Rectal smooth muscle tissue (tissue), 1 donor: ENCODE results near the gene SCML2.
"Not testable (repeated sequence)": the region's sequence is repeated elsewhere in the genome, so short reads cannot be mapped to it uniquely, and the experiment has no call there.

Source experiments
- H3K27ac ChIP-seq: one replicate; pipeline ENCODE4 v1.7.0; 2013; ENCODE audit warnings: low read depth, low read length, inconsistent platforms
- H3K27me3 ChIP-seq: one replicate; pipeline ENCODE4 v1.7.0; 2013; ENCODE audit warnings: low read length; ENCODE audit not compliant: control insufficient read depth, insufficient read depth
- H3K36me3 ChIP-seq: one replicate; pipeline ENCODE4 v1.7.0; 2013; ENCODE audit warnings: low read length; ENCODE audit not compliant: control insufficient read depth, insufficient read depth
- H3K4me1 ChIP-seq: one replicate; pipeline ENCODE4 v1.7.0; 2013; ENCODE audit warnings: low read length; ENCODE audit not compliant: control insufficient read depth, insufficient read depth
- H3K4me3 ChIP-seq: one replicate; pipeline ENCODE4 v1.7.0; 2013; ENCODE audit warnings: low read length
- H3K9ac ChIP-seq: one replicate; pipeline ENCODE4 v1.7.0; 2013; ENCODE audit warnings: low read length

The SCML2 gene

GRCh38 chrX:18252644-18253359, 101.7 kb downstream of the SCML2 start:
- H3K4me3 ChIP-seq = no peak overlapping the region
- no peaks in the 10 kb centered on the region for H3K4me1 ChIP-seq

DNA sequence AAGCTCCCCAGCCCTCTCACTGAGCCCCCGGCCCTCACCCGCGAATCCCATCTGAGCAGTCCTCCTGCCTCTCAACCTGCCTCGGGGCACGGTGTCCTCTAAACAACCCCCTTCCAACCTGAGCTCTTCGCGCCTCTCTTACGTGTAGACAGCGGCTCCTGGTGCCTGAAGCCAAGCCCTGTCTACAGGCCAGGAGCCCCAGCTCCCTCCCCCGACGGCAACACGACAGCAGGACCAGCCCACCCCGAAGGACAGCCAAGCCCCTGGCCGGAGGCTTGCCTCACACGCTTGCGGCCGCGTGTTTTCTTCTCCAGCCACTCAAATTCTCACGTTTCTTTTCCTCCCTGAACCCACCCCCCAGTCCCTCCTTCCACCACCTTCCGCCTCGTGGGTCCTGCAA, 124.8 kb downstream of the SCML2 start:
- not testable (repeated sequence) for H3K36me3 ChIP-seq, H3K27me3 ChIP-seq, H3K27ac ChIP-seq, H3K4me3 ChIP-seq, H3K9ac ChIP-seq, H3K4me1 ChIP-seq

More at GRCh38 chrX:18252644-18253359, 101.7 kb downstream of the SCML2 start:
- H3K27me3 ChIP-seq = no peaks in the 10 kb centered on the region
- no peak overlapping the region for H3K9ac ChIP-seq
- H3K36me3 ChIP-seq = no peaks in the 10 kb centered on the region
- no peak overlapping the region for H3K27ac ChIP-seq

GRCh38 chrX:18228069-18228468, 126.4 kb downstream of the SCML2 start:
- no peak overlapping the region for H3K27ac ChIP-seq
- no peak overlapping the region for H3K9ac ChIP-seq
- H3K4me1 ChIP-seq = no peaks in the 10 kb centered on the region
- no peak overlapping the region for H3K4me3 ChIP-seq
- H3K36me3 ChIP-seq = no peaks in the 10 kb centered on the region
- no peaks in the 10 kb centered on the region for H3K27me3 ChIP-seq

DNA sequence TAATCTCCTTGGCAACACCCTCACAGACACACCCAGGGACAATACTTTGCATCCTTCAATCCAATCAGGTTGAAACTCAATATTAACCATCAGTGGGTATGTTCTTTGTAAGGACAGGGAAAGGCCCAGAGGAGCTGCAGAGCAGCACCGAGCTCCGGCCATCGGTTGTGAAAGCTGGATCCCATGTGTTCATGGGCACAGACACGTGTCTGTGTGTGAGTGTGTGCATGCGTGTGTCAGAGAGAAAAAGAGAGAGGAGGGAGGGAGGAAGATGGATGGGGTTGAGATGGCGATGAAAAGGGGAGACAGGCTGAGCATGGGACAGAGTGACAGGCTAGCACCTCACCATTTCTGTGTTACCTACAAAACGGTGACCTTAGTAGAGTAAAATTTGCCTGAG, 127.0 kb downstream of the SCML2 start:
- no peak overlapping the region for H3K27ac ChIP-seq
- H3K27me3 ChIP-seq = no peaks in the 10 kb centered on the region
- H3K9ac ChIP-seq = no peak overlapping the region

GRCh38 chrX:18220786-18221185, 133.7 kb downstream of the SCML2 start, which contains the start of gene BEND2:
BEND2 (minus strand) TSS chrX:18220886; CDS start chrX:18220750, 136 bp downstream.
- Histone ChIP-seq H3K4me3 (no peak within 1 kb of the TSS), H3K4me1 (no peaks in the 10 kb centered on the region), H3K27ac (no peak within 1 kb of the TSS), H3K9ac (no peak within 1 kb of the TSS), H3K36me3 (no peaks in the 10 kb centered on the region), H3K27me3 (no peaks in the 10 kb centered on the region)

More for the DNA sequence above, 127.0 kb downstream of the SCML2 start:
- Histone ChIP-seq H3K4me3 (no peak overlapping the region), H3K36me3 (no peaks in the 10 kb centered on the region), H3K4me1 (no peaks in the 10 kb centered on the region)

- Histone ChIP-seq H3K27me3 (no peaks in the 10 kb centered on the region), H3K36me3 (no peaks in the 10 kb centered on the region), H3K27ac (no peak overlapping the region), H3K9ac (no peak overlapping the region), H3K4me3 (no peak overlapping the region), H3K4me1 (no peaks in the 10 kb centered on the region)
These were observed 144.0 kb downstream of the SCML2 start for GRCh38 chrX:18210470-18210869.

DNA sequence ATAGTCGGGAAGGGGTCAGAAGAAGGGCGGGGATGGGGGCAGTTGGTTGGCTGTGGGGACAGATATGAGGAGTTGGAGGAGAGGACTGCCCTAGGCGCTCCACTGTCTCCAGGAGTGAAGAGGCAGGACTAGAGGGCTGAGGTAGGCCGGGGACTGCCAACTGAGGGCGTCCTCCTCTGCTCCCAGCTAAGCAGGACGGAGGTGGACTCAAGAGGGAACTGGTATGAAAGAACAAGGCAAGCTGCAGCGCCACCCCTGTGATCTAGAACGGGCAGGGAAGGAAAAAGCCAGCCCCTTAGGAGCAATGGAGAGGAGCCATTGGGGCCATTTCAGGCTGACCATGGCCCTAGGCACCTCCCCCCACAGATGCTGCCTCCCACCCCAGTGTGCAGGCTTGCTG, 147.8 kb downstream of the SCML2 start:
- Histone ChIP-seq H3K36me3 (no peaks in the 10 kb centered on the region), H3K4me3 (no peak overlapping the region), H3K9ac (no peak overlapping the region), H3K27ac (no peak overlapping the region), H3K4me1 (no peaks in the 10 kb centered on the region), H3K27me3 (no peaks in the 10 kb centered on the region)

GRCh38 chrX:18203631-18204030, 150.9 kb downstream of the SCML2 start:
- no peak overlapping the region for H3K9ac ChIP-seq
- H3K27ac ChIP-seq = no peak overlapping the region
- no peak overlapping the region for H3K4me3 ChIP-seq
- no peaks in the 10 kb centered on the region for H3K27me3 ChIP-seq
- H3K4me1 ChIP-seq = no peaks in the 10 kb centered on the region
- no peaks in the 10 kb centered on the region for H3K36me3 ChIP-seq

- no peak overlapping the region for H3K27ac ChIP-seq
- no peaks in the 10 kb centered on the region for H3K27me3 ChIP-seq
- no peak overlapping the region for H3K9ac ChIP-seq
- H3K36me3 ChIP-seq = no peaks in the 10 kb centered on the region
- H3K4me1 ChIP-seq = no peaks in the 10 kb centered on the region
- H3K4me3 ChIP-seq = no peak overlapping the region
These were observed 159.8 kb downstream of the SCML2 start for GRCh38 chrX:18194688-18195087.
